Activated CD8-positive, alpha-beta memory T cell treated with anti-CD3 and anti-CD28 coated beads, Interleukin-2, amount 50 U/mL, for 48 hours (primary cell): ENCODE measurements around the gene BBX.

Experiments
- DNase-seq: peaks from one replicate; pipeline ENCODE4 v3.0.0-alpha.2; 2020

The BBX gene

DNA sequence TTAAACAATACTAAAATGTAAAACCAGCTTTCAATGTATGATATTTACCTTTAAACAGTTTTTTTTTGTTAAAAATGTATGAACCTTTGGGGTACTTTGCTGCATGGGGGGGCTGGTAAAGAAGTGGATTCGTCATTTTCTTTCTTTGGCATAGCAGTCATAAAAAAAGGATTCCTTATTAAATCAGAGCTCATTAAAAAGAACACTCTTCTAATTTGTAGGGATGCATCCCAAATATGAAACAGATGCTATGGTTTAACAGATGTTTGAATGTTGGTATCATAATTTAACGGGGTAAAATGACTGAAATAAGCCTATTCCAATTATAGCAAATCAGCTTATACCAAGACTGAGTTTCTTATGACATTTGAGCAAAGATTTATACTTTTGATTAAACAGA is 234.4 kb downstream of the BBX start:
- no peak for DNase-seq

DNA sequence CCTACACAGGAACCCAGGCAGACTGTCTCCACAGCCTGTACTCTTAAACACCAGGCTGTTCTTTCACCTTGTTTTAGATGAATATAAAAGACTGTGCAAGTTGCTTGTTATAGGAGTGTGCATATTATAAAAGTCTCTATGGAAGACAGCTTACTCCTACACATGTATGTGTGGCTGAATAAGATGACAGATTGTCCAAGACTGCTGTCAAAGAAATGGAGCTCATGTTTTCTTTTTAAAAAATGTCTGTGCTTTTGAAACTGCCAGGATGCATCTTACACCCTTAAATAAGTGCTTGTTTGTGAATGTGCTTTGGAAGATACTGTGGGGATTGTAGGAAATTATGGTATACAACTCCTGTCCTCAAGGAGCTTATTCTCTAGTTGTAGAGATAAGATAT is 237.4 kb downstream of the BBX start:
- no peak for DNase-seq

- DNase-seq, result no peak
These were observed 238.6 kb downstream of the BBX start for GRCh38 chr3:107761391-107761790.

GRCh38 chr3:107765524-107765923 is 242.8 kb downstream of the BBX start:
- DNase-seq, result no peak

- DNase-seq, result no peak
These were observed 245.3 kb downstream of the BBX start for GRCh38 chr3:107767897-107768605.

DNA sequence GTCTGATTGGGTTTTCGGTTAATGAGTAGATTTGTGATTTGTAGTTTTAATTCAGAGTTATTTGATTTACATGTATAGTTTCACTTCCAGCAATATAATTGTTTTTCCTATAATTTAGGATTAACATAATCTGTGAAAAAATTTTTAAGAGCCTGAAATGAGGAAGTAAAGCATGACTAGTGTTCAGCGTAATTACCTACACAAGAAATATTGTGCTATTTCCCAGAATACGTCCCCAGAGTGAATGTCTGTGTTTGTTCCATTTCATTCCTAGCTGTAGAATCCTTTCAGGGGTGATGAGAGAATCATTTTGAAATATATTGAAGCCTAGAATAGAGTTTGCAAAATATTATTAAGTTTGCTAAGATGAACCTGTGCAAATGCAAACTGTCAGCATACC is 247.1 kb downstream of the BBX start:
- no peak for DNase-seq

GRCh38 chr3:107772016-107772415 is 249.3 kb downstream of the BBX start:
- no peak for DNase-seq

- DNase-seq, result no peak
These were observed 253.2 kb downstream of the BBX start for GRCh38 chr3:107775974-107776373.

DNA sequence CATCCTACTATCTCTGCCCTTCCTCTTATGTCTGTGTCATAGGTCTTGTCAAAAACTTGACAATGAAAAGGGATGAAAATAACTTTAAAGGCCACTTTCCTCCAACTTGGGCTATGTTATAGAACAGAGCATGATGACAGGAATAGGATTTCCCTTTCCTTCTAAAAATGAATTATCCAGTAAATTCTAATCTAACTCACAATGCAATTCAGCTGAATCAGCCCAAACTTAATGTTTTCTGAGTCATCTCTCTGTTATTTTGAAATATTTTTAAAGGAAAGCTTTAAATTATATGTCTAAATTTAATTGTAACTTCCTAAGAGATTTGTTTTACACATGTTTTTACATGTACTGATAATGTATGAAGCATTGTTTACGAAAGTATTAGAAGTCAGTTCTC is 258.5 kb downstream of the BBX start:
- no peak for DNase-seq

GRCh38 chr3:107782054-107782453 is 259.3 kb downstream of the BBX start:
- DNase-seq, result no peak

GRCh38 chr3:107790612-107791011 is 267.9 kb downstream of the BBX start:
- DNase-seq, result no peak

DNA sequence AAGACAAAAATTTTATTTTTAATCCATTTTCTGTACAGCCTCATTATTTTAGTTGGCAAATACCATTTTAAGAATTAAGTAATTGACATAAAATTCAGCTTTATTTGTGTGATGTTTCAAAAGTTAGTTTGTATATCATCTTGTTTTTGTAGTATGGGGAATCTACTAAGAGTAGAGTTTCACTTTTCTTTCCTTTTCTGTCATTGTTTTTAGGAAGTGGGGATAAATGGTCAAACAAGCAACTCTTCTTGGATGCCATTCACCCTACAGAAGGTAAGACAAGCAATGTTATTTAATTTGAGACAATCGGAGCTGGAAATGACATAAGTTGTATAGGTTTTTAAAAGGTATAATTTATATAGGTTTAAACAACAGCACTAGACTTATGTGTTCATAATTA is 268.3 kb downstream of the BBX start:
- no peak for DNase-seq

DNA sequence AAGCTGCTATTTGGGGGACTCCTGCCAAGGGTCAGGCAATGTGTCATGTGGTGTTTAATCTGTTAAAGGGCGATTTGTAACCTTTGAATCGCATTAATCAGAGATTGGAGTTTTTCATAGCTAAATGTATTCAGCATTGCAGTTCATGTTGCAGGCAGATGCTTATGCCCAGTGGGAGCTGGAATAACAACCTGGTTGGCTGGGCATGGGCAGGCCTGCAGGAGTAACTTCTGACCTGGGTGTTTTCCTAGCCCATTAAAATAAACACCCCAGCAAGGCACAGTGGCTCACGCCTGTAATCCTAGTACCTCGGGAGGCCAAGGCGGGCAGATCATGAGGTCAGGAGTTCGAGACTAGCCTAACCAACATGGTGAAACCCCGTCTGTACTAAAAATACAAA is 268.7 kb downstream of the BBX start:
- DNase-seq, result no peak

DNA sequence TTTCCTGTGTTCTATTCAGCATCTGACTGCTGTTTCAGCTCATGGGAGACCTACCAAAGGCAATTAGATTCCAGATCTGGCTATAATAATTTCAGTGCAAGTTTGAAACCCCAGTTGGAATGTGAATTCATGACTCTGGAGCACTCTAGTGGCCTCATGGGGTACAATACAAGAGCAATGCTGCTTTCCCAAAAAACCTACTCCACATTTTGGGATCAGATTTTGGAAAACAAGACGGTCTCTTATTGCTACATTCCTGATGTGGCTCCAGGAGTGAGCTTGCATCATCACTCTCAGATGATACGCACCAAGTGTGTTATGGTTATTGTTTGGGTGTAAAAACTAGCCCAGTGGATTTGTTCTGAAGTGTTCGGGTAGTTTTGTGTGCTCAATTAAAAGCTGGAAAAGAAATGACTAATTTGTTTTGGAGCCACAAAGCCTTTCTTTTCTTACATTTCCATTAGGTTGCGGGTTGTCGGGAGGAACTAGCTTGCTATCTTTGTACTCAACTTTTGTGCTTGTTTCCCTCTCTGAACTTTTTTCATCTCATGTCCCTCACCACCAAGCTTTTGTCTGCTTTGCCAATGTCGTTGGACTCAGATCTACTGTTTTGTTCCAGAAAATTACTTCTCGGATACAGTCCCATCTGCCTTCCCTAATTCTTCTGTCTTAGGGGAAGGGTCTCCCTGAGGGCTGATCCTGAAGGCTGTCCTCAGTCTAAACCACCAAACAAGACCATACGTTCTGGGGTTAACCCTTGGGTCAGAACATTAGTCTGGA is 272.1 kb downstream of the BBX start:
- DNase-seq, result no peak

- no peak for DNase-seq
These were observed 272.8 kb downstream of the BBX start for GRCh38 chr3:107795514-107796094.

GRCh38 chr3:107796791-107797190 is 274.0 kb downstream of the BBX start:
- no peak for DNase-seq

GRCh38 chr3:107797586-107797985 is 274.8 kb downstream of the BBX start:
- DNase-seq, result no peak

DNA sequence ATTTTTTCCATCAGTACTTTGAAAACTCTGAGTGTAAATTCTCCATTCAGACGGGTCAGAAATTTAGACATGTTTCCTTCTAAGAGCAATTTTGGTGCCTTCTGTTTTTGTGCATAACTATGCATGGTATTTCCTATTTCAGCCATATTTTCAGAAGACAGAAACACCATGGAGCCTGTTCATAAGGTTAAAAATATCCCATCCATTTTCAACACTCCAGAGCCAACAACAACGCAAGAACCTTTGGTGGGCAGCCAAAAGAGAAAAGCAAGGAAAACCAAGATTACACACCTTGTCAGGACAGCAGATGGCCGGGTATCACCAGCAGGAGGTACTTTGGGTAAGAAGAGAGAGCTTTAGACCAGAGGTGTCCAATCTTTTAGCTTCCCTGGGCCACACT is 275.6 kb downstream of the BBX start:
- DNase-seq, result no peak

GRCh38 chr3:107800710-107801109 is 277.9 kb downstream of the BBX start:
- no peak for DNase-seq

DNA sequence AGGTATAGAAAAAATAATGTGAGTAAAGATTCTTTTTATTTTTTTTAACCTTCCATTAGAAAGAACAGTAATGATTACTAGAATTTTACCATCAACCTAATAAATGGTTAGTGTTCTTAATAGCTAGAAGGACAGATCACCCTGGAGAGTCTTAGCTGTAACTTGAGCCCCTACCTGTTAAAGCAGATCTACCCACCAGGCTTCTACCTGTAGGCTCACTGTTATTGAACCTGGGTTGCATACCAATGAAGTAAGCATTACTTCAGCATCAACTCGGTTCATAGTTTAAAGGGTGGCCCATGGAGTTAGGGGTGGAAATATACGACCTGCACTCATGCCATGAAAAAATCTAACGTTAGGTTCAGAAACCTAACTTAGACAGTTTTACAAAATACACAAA is 280.4 kb downstream of the BBX start:
- no peak for DNase-seq

DNA sequence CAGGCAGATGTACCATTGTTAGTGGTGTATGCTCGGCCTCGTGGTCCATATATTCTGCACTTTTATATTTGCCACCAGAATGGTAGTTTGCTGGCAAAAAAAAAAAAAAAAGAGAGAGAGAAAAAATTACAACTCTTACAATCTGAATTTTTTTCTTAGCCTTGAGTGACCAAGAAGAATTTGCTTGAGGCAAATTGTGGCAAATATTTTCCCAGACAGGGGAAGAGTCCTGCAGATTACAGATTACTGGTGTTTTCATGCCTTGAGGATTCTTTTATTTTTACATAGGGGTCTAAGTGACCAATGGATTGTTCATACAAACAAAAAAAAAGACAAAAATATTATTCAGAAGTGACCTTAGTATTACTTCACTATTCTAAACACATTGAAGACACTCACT is 283.3 kb downstream of the BBX start:
- no peak for DNase-seq

GRCh38 chr3:107806536-107806935 is 283.8 kb downstream of the BBX start:
- no peak for DNase-seq

DNA sequence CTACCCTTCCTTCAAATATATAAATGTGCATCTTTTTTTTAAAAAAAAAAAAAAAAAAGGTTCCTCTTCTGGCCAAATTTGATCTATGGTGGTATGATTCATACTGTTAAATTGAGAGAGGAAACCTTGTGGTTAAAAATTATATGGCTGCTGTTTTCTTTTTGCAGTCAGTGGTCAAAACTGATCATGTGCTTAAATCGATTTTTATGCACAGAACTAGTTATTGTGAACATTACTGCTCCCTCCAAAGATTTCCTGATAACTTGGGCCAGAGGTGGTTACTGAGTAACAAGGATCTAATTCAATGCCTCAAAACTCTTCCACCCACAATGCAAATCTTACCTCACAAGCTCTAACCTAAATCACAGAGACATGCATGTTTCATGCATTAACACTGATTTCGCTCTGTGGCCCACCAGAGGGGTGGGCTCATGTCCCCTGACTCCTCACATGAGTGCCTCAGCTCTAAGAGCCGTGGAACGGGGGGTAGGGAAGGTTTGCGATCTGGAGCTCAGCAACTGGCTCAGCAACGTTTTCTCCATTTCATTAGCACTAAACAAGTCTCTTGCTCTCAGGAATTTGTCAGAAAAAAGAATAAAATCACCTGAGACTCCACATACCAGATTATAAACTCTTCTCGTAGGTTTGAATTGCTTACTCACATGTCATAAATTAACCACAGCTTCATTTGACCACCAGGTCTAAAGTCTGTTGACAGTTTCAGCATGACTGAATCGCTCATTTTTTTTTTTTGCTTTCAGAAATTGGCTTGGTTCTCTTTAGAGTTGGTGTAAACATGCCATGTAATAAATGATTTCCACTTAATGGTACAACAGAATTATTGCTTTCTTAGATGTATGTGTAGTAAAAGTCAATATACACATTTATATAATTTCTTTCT is 287.7 kb downstream of the BBX start:
- DNase-seq, result no peak
